GM18951 (cell line): ENCODE results near the gene ENOX2.

ENCODE experiments used
- POLR2A ChIP-seq: IDR thresholded peaks from 4 replicates; pipeline ENCODE4 v1.6.1; 2011; ENCODE audit warnings: mild to moderate bottlenecking; ENCODE audit not compliant: insufficient read length, insufficient read depth; ENCODE audit errors: extremely low read depth
- in situ Hi-C: fragments of 300-500 bp; cut with MboI; formaldehyde crosslinking; loops from one replicate; pipeline ENCODE4 v1.12.0; 2022; ENCODE audit warnings: low sequenced_read_pairs, mixed read lengths, inconsistent platforms; ENCODE audit not compliant: unreplicated experiment

ENOX2 gene

DNA sequence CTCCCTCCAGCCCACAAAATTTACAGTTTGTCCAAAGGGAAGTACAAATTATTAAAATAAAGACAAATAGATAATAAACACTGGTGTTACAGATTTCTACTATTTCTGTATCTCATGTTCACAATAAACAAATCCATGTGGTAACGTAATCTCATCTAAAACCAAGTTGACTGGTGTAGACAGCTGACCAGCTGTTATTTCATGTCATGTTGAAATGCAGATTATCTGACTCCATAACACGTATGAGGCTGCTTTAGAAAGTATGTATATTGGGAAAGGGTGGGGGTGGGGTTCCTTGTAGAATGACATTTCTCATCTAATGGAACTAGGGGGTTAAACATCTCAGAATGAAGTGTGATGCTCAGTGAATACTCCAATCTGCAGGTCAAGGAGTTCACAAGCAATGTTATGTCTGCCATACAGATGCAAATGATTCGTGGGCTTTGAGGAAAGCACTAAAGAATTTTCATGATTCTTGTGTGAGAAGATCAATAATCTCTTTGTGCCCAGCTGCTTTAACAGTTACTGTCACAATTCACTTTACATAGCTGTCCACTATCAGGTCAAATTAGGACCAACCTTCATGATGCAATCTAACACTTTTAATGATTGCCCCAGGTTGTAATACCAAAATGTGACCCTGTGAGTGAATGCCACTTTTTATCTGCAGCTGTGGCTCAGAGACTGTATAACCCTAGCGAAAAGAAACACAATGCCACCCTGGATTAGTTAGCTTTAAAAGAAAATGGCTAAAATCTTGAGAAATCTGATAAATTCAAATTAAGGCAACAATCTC lies 114.0 kb downstream of the ENOX2 start:
- TF ChIP-seq POLR2A, result no peak
- in situ Hi-C loops, result no loop called here

DNA sequence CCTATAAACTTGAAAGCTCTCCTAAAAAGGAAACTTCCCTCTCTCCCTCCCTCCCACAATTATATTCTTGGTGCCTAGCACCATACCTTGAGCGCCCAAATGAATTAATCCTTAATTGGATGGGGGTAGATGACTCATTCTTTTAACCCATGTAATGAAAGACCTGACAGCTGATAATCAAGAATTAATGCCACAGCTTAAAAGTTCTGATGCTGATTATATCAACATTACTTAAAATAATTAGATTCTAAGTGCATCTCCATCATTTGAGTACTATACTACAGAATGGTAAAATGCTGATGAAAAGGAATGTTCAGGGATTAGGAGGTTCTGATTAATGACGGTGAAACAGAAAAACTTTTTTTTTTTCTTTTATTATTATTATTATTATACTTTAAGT lies 117.0 kb downstream of the ENOX2 start:
- TF ChIP-seq POLR2A, result no peak
- in situ Hi-C loops, result no loop called here

DNA sequence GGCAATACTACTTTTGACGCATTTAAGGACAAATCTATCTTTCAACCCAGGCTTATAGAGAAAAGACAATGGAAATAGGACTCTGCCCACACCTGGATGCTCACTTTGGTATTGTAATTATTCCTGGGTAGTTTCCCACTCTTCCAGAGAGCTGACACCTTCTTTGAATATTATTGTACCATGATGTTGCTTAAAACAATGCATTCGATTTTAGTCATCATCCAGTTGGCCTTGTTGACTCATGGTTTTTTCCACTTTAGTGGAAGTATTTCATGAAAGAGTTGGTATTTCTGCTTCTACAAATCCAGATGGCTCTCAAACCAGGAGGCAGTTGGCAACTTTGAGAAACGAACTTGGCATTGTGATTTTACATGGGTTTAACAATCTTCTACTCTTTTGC lies 124.2 kb downstream of the ENOX2 start:
- in situ Hi-C loops, result no loop called here
- TF ChIP-seq POLR2A, result no peak

DNA sequence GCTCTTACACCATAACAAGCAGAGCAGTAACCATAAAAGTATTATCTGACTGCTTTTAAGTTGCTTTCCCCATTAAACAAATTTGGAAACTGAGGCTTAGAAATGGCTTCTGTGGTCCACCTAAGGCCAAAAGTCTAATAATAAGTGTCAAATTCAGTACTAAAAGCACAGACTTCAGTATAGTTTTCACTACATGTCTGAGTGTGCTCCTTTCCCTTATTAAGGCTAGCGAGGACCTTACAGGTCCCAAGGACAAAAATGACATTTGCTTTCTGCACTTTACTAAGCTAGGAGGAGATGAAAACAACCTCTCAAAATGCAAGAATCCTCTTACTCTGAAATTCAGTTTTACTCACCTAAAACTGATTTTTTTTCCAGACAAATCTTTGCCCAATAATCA lies 127.2 kb downstream of the ENOX2 start:
- in situ Hi-C loops, result no loop called here
- TF ChIP-seq POLR2A, result no peak

DNA sequence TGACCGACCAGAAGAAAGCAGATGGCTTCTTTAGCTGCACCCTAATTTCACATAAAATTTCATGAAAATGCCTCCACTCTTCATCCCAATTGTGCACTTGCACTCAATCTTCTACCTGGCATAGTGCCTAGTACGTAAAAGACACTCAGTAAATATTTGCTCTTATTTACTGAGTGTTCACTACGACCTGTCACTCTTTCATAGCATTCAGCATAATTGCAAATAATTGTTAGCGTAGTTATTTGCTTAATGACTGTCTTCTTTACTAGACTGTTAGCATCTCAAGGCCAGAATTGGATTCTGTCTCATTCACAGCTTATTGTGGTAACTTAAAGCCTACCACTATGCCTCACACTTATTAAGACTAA lies 130.2 kb downstream of the ENOX2 start:
- in situ Hi-C loops, result no loop called here
- no peak for TF ChIP-seq POLR2A

DNA sequence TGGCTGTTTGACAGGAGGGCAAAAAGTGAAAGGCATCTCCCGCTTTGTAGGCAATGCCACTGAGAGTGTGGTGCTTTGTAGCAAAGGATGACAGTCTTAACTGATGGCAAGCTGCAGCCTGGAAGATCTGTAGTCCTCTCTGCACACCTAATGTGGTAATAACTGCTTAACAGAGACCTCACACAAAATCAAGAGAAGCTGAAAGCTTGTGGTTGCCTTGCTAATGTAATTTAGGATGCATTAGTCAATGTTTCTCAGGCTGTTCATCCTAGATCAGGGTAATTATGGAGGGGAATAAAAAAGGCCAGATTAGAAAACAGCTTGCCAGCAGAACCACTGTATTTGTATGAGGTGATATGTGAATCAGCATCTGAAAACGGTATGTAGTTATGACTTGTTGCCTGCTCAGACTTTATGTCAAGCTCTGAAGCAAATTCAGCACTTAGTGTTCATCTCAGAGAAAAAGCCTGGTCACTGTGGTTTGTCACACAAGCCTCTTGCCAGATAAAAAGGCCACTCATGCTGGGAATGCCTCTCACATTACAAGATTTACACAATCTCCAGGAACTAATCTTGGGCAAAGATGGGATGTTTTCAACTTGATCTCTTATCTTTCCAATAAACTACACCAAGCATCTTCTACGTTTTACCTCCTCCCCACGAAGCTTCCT lies 130.8 kb downstream of the ENOX2 start:
- no peak for TF ChIP-seq POLR2A
- in situ Hi-C loops, result no loop called here

DNA sequence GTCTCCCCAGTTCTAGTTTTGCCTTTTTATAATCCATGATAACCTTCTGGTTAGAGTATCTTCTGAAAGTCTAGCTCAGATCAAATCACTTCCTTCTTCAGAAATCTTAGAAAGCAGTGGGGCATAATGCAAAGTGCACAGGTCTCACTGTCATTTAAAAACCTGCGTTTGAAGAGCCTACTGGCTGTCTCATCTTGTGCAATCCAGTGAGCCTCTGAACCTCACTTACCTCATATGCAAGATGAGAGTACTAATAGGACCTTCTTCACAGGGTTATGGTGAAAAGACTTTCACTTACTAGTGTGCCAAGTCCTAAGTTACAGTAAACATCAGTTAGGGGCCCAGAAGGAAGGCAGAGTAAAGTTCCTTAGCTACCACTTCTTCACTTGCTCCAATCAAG lies 131.4 kb downstream of the ENOX2 start:
- in situ Hi-C loops, result no loop called here
- no peak for TF ChIP-seq POLR2A

DNA sequence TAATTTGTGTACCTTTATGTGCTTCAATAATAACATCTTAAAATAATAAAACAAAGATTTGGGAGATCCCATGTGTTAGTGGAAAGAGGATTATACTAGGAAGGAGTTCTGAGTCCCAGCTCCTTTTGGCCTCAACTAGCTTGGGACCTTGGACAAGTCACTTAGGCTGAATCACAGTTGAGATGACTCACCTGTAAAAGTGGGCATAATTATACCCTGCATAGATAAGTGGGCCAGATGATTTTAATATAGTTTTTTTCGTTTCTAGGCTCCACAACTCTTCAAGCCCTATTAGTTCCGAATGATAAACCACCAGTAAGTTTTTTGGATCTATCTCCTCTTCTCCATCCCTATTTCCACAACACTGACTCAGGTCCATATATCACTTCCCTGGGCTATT lies 131.8 kb downstream of the ENOX2 start:
- in situ Hi-C loops, result no loop called here
- TF ChIP-seq POLR2A, result no peak

DNA sequence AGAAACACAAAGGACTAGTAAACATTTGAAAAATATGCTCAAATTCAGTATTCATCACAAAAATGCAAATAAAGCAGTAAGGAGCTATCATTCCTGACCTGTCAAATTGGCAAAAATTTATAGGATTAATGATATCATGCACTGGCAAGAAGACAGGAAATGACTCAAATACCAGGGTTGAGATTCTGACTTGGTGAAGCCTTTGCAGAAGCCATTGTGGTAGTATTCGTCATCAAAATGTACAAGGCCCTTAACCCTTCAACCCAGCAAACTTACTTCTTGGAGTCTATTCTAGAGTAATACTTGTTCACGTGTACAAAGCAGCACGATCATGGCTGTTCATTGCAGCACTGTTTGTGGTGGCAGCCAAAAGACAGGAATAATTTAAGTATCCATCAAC lies 132.4 kb downstream of the ENOX2 start:
- no peak for TF ChIP-seq POLR2A
- in situ Hi-C loops, result no loop called here

DNA sequence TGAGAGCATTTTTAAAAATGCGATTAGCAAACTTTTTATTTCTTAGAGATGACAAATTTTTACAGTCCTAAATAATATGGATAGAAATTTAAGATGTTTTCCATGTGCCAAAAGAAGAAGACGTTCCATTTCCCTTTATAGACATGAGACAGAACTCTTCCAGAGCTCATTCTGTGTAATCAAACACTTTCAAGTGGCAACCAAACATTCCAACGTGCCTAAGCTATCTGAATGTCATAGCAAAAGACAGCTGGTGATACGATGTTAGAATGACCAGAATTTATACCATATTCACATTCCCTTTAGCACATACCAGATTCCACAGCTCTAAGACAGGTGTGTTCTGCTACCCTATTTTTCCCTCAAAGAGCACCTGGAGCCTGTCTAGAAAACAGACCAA lies 133.2 kb downstream of the ENOX2 start:
- in situ Hi-C loops, result no loop called here
- TF ChIP-seq POLR2A, result no peak

DNA sequence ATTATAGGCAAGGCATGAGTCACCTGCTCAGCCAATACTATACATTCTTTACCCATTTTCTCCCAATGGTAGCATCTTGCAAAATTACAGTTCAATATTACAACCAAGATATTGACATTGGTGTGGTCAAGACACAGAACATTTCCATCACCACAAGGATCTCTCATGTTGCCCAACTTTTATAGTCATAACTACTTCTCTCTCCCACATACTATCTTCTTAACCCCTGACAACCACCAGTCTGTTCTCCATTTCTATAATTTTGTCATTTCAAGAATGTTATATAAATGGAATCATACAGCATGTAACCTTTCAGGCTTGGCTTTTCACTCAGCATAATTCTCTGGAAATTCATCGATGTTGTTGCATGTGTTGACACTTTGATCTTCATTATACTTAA lies 144.9 kb downstream of the ENOX2 start:
- no peak for TF ChIP-seq POLR2A
- in situ Hi-C loops, result no loop called here

DNA sequence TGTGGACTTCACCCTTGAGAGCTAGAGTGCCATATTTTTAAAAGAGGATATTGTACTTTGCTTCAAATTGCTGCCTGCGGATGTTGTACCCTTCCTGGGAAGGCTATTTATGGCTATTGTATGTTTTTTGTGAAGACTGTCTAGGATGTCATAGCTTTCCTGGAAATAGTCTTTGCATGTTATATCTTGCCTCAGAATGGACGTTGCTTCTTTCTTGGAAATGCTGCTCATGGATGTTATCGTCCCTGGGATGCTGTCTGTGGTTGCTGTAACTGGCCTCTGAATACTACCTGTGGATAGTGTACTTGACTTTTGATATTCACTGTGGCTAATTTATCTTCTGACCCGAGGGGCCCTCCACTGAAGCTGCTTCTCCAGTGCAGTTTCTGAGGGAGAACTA lies 146.8 kb downstream of the ENOX2 start:
- no peak for TF ChIP-seq POLR2A
- in situ Hi-C loops, result no loop called here

DNA sequence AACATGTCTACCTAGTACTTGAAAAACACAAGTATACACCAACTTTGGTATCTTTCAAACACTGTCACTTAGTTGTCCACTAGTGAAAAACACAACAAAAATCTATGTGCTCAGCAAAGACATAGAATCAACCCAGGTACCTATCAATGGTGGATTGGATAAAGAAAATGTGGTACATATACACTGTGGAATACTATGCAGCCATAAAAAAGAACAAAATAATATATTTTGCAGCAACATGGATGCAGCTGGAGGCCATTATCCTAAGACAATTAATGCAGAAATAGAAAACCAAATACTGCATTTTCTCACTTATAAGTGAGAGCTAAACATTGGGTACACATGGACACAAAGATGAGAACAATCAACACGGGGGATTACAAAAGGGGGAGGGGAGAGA lies 148.7 kb downstream of the ENOX2 start:
- in situ Hi-C loops, result no loop called here
- TF ChIP-seq POLR2A, result no peak

DNA sequence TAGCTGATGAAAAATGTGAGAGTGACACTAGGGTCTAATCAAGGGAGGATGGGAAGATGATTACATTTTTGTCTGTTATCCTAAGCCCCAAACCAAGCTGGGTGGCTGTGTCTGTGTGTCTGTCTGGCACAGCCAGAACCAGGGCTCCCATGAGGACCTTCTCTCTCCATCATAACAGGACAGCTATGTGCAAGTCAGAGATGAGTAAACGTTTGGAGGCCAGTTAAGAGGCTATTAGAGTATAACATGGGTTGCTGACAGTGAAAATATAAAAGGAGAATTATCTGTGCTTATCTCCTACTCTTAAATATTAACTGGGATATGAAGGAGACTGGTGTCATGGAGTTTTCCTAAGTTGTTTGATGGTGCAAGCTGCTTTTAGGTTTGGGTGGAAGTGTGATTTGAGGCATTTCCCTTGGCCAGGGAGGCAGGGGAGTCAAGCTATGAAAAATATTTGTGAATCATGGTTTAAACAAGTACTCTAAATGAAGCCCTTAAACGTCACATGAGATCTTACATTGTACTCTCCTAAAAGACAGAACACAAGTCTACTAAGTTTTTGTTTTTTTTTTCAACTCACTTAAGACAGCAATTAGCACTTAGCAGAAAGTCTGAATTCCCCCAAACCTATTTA lies 156.2 kb downstream of the ENOX2 start:
- TF ChIP-seq POLR2A, result no peak
- in situ Hi-C loops, result no loop called here
